EH (cell line): ENCODE data around the gene SEC61B.
"Not testable (repeated sequence)": the region's sequence is repeated elsewhere in the genome, so short reads cannot be mapped to it uniquely, and the experiment has no call there.

Experiments used
- DNase-seq: peaks from one replicate; pipeline ENCODE4 v3.0.0-alpha.2; 2015; ENCODE audit warnings: low read depth

Gene SEC61B

GRCh38 chr9:99192786-99193465, 29.2 kb upstream of the SEC61B start:
- peak; percentile 17 for DNase-seq

GRCh38 chr9:99193466-99193821, 28.6 kb upstream of the SEC61B start:
- no peak for DNase-seq

GRCh38 chr9:99196484-99196883, 25.6 kb upstream of the SEC61B start:
- not testable (repeated sequence) for DNase-seq

GRCh38 chr9:99197124-99197630, 24.9 kb upstream of the SEC61B start:
- no peak for DNase-seq

- DNase-seq, result no peak
Measured at GRCh38 chr9:99197987-99198386, 24.1 kb upstream of the SEC61B start.

- DNase-seq, result no peak
Measured at GRCh38 chr9:99199938-99200539, 22.0 kb upstream of the SEC61B start.

GRCh38 chr9:99201603-99202002, 20.5 kb upstream of the SEC61B start:
- no peak for DNase-seq

- DNase-seq, result no peak
Measured at GRCh38 chr9:99210572-99210971, 11.5 kb upstream of the SEC61B start.

- DNase-seq, result no peak
Measured at GRCh38 chr9:99211746-99212145, 10.3 kb upstream of the SEC61B start.

- no peak for DNase-seq
Measured at GRCh38 chr9:99213197-99213596, 8.9 kb upstream of the SEC61B start.

- no peak for DNase-seq
Measured at GRCh38 chr9:99216073-99216472, 6.0 kb upstream of the SEC61B start.

- DNase-seq, result no peak
Measured at GRCh38 chr9:99220011-99220410, 2.1 kb upstream of the SEC61B start.

- DNase-seq, result no peak
Measured at GRCh38 chr9:99221266-99221620, 839 bp upstream of the SEC61B start.

- DNase-seq, result peak; percentile 23
Measured at GRCh38 chr9:99222416-99223270, 561 bp downstream of the SEC61B start.

- no peak for DNase-seq
Measured at GRCh38 chr9:99224445-99224844, 2.4 kb downstream of the SEC61B start.

GRCh38 chr9:99226054-99226453, 4.0 kb downstream of the SEC61B start:
- no peak for DNase-seq

GRCh38 chr9:99230206-99230605, 8.1 kb downstream of the SEC61B start:
- DNase-seq, result no peak

GRCh38 chr9:99231711-99232110, 9.6 kb downstream of the SEC61B start:
- DNase-seq, result peak; percentile 43

GRCh38 chr9:99234618-99235017, 12.5 kb downstream of the SEC61B start:
- DNase-seq, result no peak

GRCh38 chr9:99235069-99235468, 13.0 kb downstream of the SEC61B start:
- DNase-seq, result no peak

GRCh38 chr9:99235926-99236634, 14.0 kb downstream of the SEC61B start:
- no peak for DNase-seq

- DNase-seq, result no peak
Measured at GRCh38 chr9:99237356-99237755, 15.3 kb downstream of the SEC61B start.
